Activated naive CD8-positive, alpha-beta T cell (primary cell): ENCODE results near the gene KIF15.
"Not testable (repeated sequence)": the region's sequence is repeated elsewhere in the genome, so short reads cannot be mapped to it uniquely, and the experiment has no call there.

Experiments used
- H3K27ac Mint-ChIP-seq: one replicate; pipeline ENCODE4 v1.8.0; 2021; ENCODE audit warnings: mixed read lengths
- H3K27me3 Mint-ChIP-seq: one replicate; pipeline ENCODE4 v1.8.0; 2021; ENCODE audit warnings: mixed read lengths
- H3K36me3 Mint-ChIP-seq: one replicate; pipeline ENCODE4 v1.8.0; 2021; ENCODE audit warnings: mixed read lengths
- H3K4me1 Mint-ChIP-seq: one replicate; pipeline ENCODE4 v1.8.0; 2021; ENCODE audit warnings: low read depth, mixed read lengths
- H3K4me3 Mint-ChIP-seq: one replicate; pipeline ENCODE4 v1.8.0; 2021; ENCODE audit warnings: mild to moderate bottlenecking, mixed read lengths
- H3K9me3 Mint-ChIP-seq: one replicate; pipeline ENCODE4 v1.8.0; 2021; ENCODE audit warnings: low read depth, mixed read lengths

The KIF15 gene

GRCh38 chr3:44802011-44802410 is 40.4 kb downstream of the KIF15 start:
- H3K27me3 Mint-ChIP-seq: no peaks in the 10 kb centered on the region
- no peak overlapping the region for H3K4me3 Mint-ChIP-seq
- H3K9me3 Mint-ChIP-seq: no peaks in the 10 kb centered on the region
- no peak overlapping the region for H3K27ac Mint-ChIP-seq
- peaks cover 4% of the 10 kb centered on the region for H3K36me3 Mint-ChIP-seq
- H3K4me1 Mint-ChIP-seq: no peaks in the 10 kb centered on the region

GRCh38 chr3:44803298-44803697 is 41.7 kb downstream of the KIF15 start:
- H3K36me3 Mint-ChIP-seq: peaks cover 4% of the 10 kb centered on the region

GRCh38 chr3:44805960-44806359 is 44.4 kb downstream of the KIF15 start:
- Mint-ChIP-seq H3K9me3 (no peaks in the 10 kb centered on the region), H3K36me3 (peaks cover 2% of the 10 kb centered on the region), H3K4me1 (no peaks in the 10 kb centered on the region), H3K4me3 (no peak overlapping the region), H3K27ac (no peak overlapping the region), H3K27me3 (no peaks in the 10 kb centered on the region)

More at GRCh38 chr3:44803298-44803697, 41.7 kb downstream of the KIF15 start:
- H3K9me3 Mint-ChIP-seq: no peaks in the 10 kb centered on the region
- no peaks in the 10 kb centered on the region for H3K27me3 Mint-ChIP-seq
- no peak overlapping the region for H3K4me3 Mint-ChIP-seq
- H3K27ac Mint-ChIP-seq: no peak overlapping the region
- no peaks in the 10 kb centered on the region for H3K4me1 Mint-ChIP-seq

- no peak overlapping the region for H3K4me3 Mint-ChIP-seq
- no peaks in the 10 kb centered on the region for H3K4me1 Mint-ChIP-seq
- peaks cover 4% of the 10 kb centered on the region for H3K9me3 Mint-ChIP-seq
- H3K27ac Mint-ChIP-seq: no peak overlapping the region
- H3K27me3 Mint-ChIP-seq: no peaks in the 10 kb centered on the region
- peaks cover 8% of the 10 kb centered on the region for H3K36me3 Mint-ChIP-seq
Observed at GRCh38 chr3:44814751-44815150, 53.2 kb downstream of the KIF15 start.

GRCh38 chr3:44816334-44816733 is 54.7 kb downstream of the KIF15 start:
- H3K4me1 Mint-ChIP-seq, H3K27me3 Mint-ChIP-seq, H3K27ac Mint-ChIP-seq, H3K4me3 Mint-ChIP-seq, H3K9me3 Mint-ChIP-seq, H3K36me3 Mint-ChIP-seq: not testable (repeated sequence)

GRCh38 chr3:44821206-44821605 is 59.6 kb downstream of the KIF15 start:
- H3K27me3 Mint-ChIP-seq, H3K4me1 Mint-ChIP-seq, H3K36me3 Mint-ChIP-seq, H3K9me3 Mint-ChIP-seq, H3K4me3 Mint-ChIP-seq, H3K27ac Mint-ChIP-seq: not testable (repeated sequence)

GRCh38 chr3:44825264-44825925 is 63.8 kb downstream of the KIF15 start:
- no peak overlapping the region for H3K27ac Mint-ChIP-seq
- H3K36me3 Mint-ChIP-seq: no peaks in the 10 kb centered on the region
- H3K9me3 Mint-ChIP-seq: no peaks in the 10 kb centered on the region
- no peaks in the 10 kb centered on the region for H3K27me3 Mint-ChIP-seq
- no peaks in the 10 kb centered on the region for H3K4me1 Mint-ChIP-seq
- no peak overlapping the region for H3K4me3 Mint-ChIP-seq

GRCh38 chr3:44827196-44827595 is 65.6 kb downstream of the KIF15 start:
- H3K27ac Mint-ChIP-seq: no peak overlapping the region
- H3K4me1 Mint-ChIP-seq: no peaks in the 10 kb centered on the region
- no peaks in the 10 kb centered on the region for H3K27me3 Mint-ChIP-seq
- no peak overlapping the region for H3K4me3 Mint-ChIP-seq
- H3K36me3 Mint-ChIP-seq: no peaks in the 10 kb centered on the region
- no peaks in the 10 kb centered on the region for H3K9me3 Mint-ChIP-seq

- Mint-ChIP-seq H3K4me1 (no peaks in the 10 kb centered on the region), H3K36me3 (peaks cover 4% of the 10 kb centered on the region), H3K4me3 (no peak overlapping the region), H3K27ac (no peak overlapping the region), H3K27me3 (no peaks in the 10 kb centered on the region), H3K9me3 (no peaks in the 10 kb centered on the region)
Observed at GRCh38 chr3:44831232-44831631, 69.6 kb downstream of the KIF15 start.

- peaks cover 6% of the 10 kb centered on the region for H3K9me3 Mint-ChIP-seq
- H3K27me3 Mint-ChIP-seq: no peaks in the 10 kb centered on the region
- no peak overlapping the region for H3K27ac Mint-ChIP-seq
- peaks cover 6% of the 10 kb centered on the region for H3K36me3 Mint-ChIP-seq
- H3K4me3 Mint-ChIP-seq: no peak overlapping the region
- no peaks in the 10 kb centered on the region for H3K4me1 Mint-ChIP-seq
Observed at GRCh38 chr3:44832032-44832431, 70.4 kb downstream of the KIF15 start.

GRCh38 chr3:44832965-44833364 is 71.4 kb downstream of the KIF15 start:
- Mint-ChIP-seq H3K27ac (no peak overlapping the region), H3K4me3 (no peak overlapping the region), H3K9me3 (peaks cover 11% of the 10 kb centered on the region)

GRCh38 chr3:44833394-44833793 is 71.8 kb downstream of the KIF15 start:
- H3K36me3 Mint-ChIP-seq: peaks cover 6% of the 10 kb centered on the region
- peaks cover 11% of the 10 kb centered on the region for H3K9me3 Mint-ChIP-seq
- H3K4me3 Mint-ChIP-seq: no peak overlapping the region
- no peaks in the 10 kb centered on the region for H3K4me1 Mint-ChIP-seq
- H3K27ac Mint-ChIP-seq: no peak overlapping the region
- no peaks in the 10 kb centered on the region for H3K27me3 Mint-ChIP-seq

More at GRCh38 chr3:44832965-44833364, 71.4 kb downstream of the KIF15 start:
- H3K4me1 Mint-ChIP-seq: no peaks in the 10 kb centered on the region
- H3K36me3 Mint-ChIP-seq: peaks cover 6% of the 10 kb centered on the region
- H3K27me3 Mint-ChIP-seq: no peaks in the 10 kb centered on the region

GRCh38 chr3:44835684-44836083 is 74.1 kb downstream of the KIF15 start:
- Mint-ChIP-seq H3K27ac (no peak overlapping the region), H3K9me3 (peaks cover 11% of the 10 kb centered on the region), H3K4me1 (no peaks in the 10 kb centered on the region), H3K36me3 (peaks cover 13% of the 10 kb centered on the region), H3K27me3 (no peaks in the 10 kb centered on the region), H3K4me3 (no peak overlapping the region)

- Mint-ChIP-seq H3K36me3 (peaks cover 10% of the 10 kb centered on the region), H3K27me3 (no peaks in the 10 kb centered on the region), H3K27ac (no peak overlapping the region), H3K9me3 (peaks cover 1% of the 10 kb centered on the region), H3K4me3 (no peak overlapping the region), H3K4me1 (no peaks in the 10 kb centered on the region)
Observed at GRCh38 chr3:44842376-44842775, 80.8 kb downstream of the KIF15 start.

GRCh38 chr3:44845528-44846520 is 84.2 kb downstream of the KIF15 start:
- no peaks in the 10 kb centered on the region for H3K9me3 Mint-ChIP-seq
- H3K27ac Mint-ChIP-seq: no peak overlapping the region
- no peak overlapping the region for H3K4me3 Mint-ChIP-seq
- H3K4me1 Mint-ChIP-seq: no peaks in the 10 kb centered on the region
- no peaks in the 10 kb centered on the region for H3K27me3 Mint-ChIP-seq
- peaks cover 2% of the 10 kb centered on the region for H3K36me3 Mint-ChIP-seq
